GM18519 (cell line): ENCODE results near the gene EVPL.
"Not testable (repeated sequence)": the region's sequence is repeated elsewhere in the genome, so short reads cannot be mapped to it uniquely, and the experiment has no call there.

Experiments
- ATAC-seq: cut with Tn5 transposase; IDR thresholded peaks from one replicate; pipeline ENCODE4 v1.9.1; 2021; ENCODE audit warnings: mild to moderate bottlenecking, moderate library complexity; ENCODE audit not compliant: unreplicated experiment, low FRiP score

The EVPL gene

GRCh38 chr17:75970626-75971025 lies 56.5 kb downstream of the EVPL start:
- ATAC-seq = no peak

DNA sequence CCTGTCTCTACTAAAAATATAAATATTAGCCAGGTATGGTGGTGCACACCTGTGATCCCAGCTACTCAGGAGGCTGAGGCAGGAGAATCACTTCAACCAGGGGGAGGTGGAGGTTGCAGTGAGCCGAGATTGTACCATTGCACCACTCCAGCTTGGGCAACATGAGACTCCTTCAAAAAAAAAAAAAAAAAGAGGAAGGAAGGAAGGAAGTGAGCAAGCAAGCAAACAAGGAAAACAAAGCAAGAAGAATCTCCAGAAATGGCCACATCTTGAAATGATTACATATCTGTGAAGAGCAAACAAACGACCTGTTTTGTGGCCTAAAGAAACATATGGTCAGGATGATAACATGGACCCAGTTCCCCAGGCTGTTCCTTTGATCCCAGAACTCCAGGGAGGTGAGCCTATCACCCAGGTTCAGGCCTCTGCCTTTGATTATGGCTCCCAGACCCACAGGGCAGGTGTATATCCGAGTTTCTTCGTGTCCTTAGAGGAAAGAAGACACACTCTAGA lies 57.0 kb downstream of the EVPL start:
- ATAC-seq = no peak

- ATAC-seq = not testable (repeated sequence)
These were observed 58.1 kb downstream of the EVPL start for GRCh38 chr17:75969044-75969443.

DNA sequence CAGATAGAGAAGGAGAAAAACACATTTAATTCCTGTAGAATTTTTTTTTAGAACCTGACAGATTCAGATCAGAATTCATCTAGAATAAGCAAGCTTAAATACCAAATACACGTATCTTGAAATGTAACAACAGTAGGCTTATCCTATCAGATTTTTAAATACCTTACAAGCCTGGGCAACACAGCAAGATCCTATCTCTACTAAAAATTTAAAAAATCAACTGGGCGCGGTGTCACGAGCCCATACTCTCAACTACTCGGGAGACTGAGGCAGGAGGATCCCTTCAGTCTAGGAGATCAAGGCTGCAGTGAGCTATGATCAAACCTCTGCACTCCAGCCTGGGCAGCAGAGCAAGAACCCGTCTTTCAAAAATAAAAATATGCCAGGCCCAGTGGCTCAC lies 61.6 kb downstream of the EVPL start:
- ATAC-seq = no peak

DNA sequence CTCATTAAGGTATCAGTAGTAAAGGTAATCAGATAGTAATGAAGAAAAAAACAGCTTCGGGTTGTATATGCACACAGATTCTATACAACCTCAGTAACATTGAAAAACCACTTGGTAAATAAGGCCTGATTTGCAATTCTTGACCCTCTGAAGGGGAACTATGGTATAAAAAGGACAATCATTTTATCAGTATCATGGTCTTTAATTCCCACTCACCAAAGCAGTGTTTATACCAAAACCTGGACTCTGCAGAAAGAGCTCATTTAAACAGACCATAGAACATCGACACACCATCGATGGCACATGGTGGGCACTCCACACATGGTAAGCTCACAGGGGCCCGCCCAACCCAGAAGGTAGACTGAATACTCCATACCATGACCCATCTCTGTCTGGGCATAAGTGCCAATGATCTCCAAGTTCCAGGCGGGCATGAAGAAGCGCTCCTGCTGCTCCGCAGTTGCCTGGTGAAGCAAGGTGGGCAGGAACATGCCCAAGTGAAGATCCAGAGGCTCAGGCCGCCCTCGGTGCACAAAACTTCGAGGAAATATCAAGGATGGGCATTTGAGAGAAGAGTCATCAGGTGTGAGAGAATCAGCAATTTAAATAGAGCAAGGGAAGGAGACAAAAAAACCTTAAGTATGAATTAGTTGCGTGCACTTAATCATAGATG lies 67.1 kb downstream of the EVPL start:
- ATAC-seq = no peak

- ATAC-seq = no peak
These were observed 67.9 kb downstream of the EVPL start for GRCh38 chr17:75959051-75959838.
